Measurements from ENCODE around the gene LYRM2. TPM values are rescaled to one million over a fixed set of nuclear protein-coding genes. Genes with fewer than 3 reads are reported as not detected.

Gene LYRM2
- total RNA-seq, 1 experiment from 2014 or later = 26.3 TPM

- ChIA-PET POLR2A (no interaction called here), CTCF (no interaction called here), RAD21 (ENCODE audit: low non-redundant PET in 1 of 2, low total read pairs in 2 of 2, uncharacterized antibody in 2 of 2, unreplicated experiment in 2 of 2) (no interaction called here)
- Histone ChIP-seq H3K36me3 (ENCODE audit: control insufficient read depth in 1 of 2, insufficient read depth in 2 of 2, low read length in 2 of 2) (peaks cover 50 to 64% of the 10 kb centered on the region in 2 experiments), H3K9me3 (ENCODE audit: control insufficient read depth in 1 of 2, insufficient read depth in 1 of 2, low read depth in 1 of 2, low read length in 2 of 2) (no peaks in the 10 kb centered on the region), H4K20me1 (ENCODE audit: insufficient read depth) (no peaks in the 10 kb centered on the region), H3K4me3 (replicated peaks in 1 of 2; ENCODE audit: low read depth in 1 of 2, low read length in 2 of 2) (no peak overlapping the region), H2AFZ (ENCODE audit: low read depth, low read length, poor library complexity, severe bottlenecking) (no peak overlapping the region), H3K27me3 (ENCODE audit: insufficient read depth, low read length) (no peaks in the 10 kb centered on the region), H3K79me2 (ENCODE audit: insufficient read depth, low read length) (no peaks in the 10 kb centered on the region), H3K9ac (ENCODE audit: low read length) (no peak overlapping the region), H3K9me2 (ENCODE audit: insufficient read depth) (no peaks in the 10 kb centered on the region), H3K4me1 (ENCODE audit: control insufficient read depth in 1 of 2, insufficient read depth in 2 of 2, low read length in 2 of 2) (no peaks in the 10 kb centered on the region), H3K27ac (ENCODE audit: low read depth, low read length) (no peak overlapping the region), H3K4me2 (ENCODE audit: low read length) (no peak overlapping the region)
- ATAC-seq (no peak), DNase-seq (ENCODE audit: low read depth, low spot score) (no peak)
- TF ChIP-seq ZNF274 (IDR thresholded peaks at IDR 0.05; ENCODE audit: low read depth, low read length) (no peak), ZFX (IDR thresholded peaks at IDR 0.05) (no peak), POLR2AphosphoS5 (IDR thresholded peaks at IDR 0.05; ENCODE audit: low read depth, low read length) (no peak), REST (IDR thresholded peaks at IDR 0.05; ENCODE audit: low read depth) (no peak)
- TF ChIP-seq, protein P1, sequence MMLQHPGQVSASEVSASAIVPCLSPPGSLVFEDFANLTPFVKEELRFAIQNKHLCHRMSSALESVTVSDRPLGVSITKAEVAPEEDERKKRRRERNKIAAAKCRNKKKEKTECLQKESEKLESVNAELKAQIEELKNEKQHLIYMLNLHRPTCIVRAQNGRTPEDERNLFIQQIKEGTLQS (IDR thresholded peaks at IDR 0.05) = no peak
- TF ChIP-seq, protein P2, sequence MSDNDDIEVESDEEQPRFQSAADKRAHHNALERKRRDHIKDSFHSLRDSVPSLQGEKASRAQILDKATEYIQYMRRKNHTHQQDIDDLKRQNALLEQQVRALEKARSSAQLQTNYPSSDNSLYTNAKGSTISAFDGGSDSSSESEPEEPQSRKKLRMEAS (IDR thresholded peaks at IDR 0.05) = no peak
- intact Hi-C loops (cut with micrococcal nuclease) = no loop called here
- no TSS peak for BruUV-seq (replicated peaks)
Observed at GRCh38 chr6:89670935-89671565, 32.5 kb upstream of the LYRM2 start.

Measured in HCT116 (cell line).